Kidney (tissue), 14 donors: ENCODE measurements around the gene CLIC5. TPM values are rescaled to one million over a fixed set of nuclear protein-coding genes. Genes with fewer than 3 reads are reported as not detected.
A peak's percentile ranks its signal among the peaks of the same experiment; 100 is the strongest.

Experiments
- DNase-seq, 5 donors: peaks; one replicate each; pipeline ENCODE4 v3.0.0-alpha.2; 2013 to 2020
- FAIRE-seq: peaks from 2 replicates; lab custom pipeline; 2012; peaks lifted over from hg19 to GRCh38; lab: Jason Lieb, UNC
- H3K27ac ChIP-seq, 2 donors: one replicate each; pipeline ENCODE4 v1.7.0; 2013; ENCODE audit warnings: low read depth in 2 of 2, low read length in 2 of 2, inconsistent platforms in 1 of 2
- H3K27me3 ChIP-seq: one replicate; pipeline ENCODE4 v1.7.1; 2013; ENCODE audit warnings: low read length, inconsistent platforms; ENCODE audit not compliant: control insufficient read depth, insufficient read depth
- H3K36me3 ChIP-seq, 3 donors: one replicate each; pipeline versions ENCODE4 v1.7.0 to v1.7.1; 2013; ENCODE audit warnings: low read length in 3 of 3, control low read depth in 1 of 3, inconsistent platforms in 1 of 3; ENCODE audit not compliant: insufficient read depth in 3 of 3, control insufficient read depth in 2 of 3
- H3K4me1 ChIP-seq, 3 donors: one replicate each; pipeline versions ENCODE4 v1.7.0 to v1.7.1; 2013; ENCODE audit warnings: low read length in 3 of 3, inconsistent platforms in 1 of 3, low read depth in 1 of 3; ENCODE audit not compliant: control insufficient read depth in 2 of 3, insufficient read depth in 2 of 3
- H3K4me3 ChIP-seq, 3 donors: one replicate each; pipeline versions ENCODE4 v1.7.0 to v1.8.1; 2013; ENCODE audit warnings: low read length in 3 of 3, control low read depth in 1 of 3, inconsistent platforms in 1 of 3
- H3K9ac ChIP-seq, 3 donors: one replicate each; pipeline versions ENCODE4 v1.7.0 to v1.7.1; 2013; ENCODE audit warnings: low read length in 3 of 3, control low read depth in 1 of 3, inconsistent platforms in 1 of 3
- H3K9me3 ChIP-seq, 3 donors: one replicate each; pipeline versions ENCODE4 v1.7.0 to v1.7.1; 2013; ENCODE audit warnings: low read length in 3 of 3, control low read depth in 1 of 3, inconsistent platforms in 1 of 3; ENCODE audit not compliant: control insufficient read depth in 2 of 3, insufficient read depth in 1 of 3
- intact Hi-C: fragments of 100-400 bp; cut with DNase I; formaldehyde crosslinking; loops from one replicate; pipeline ENCODE4 v1.11.1; 2022
- polyA plus RNA-seq: library from polyadenylated mRNA; stranded (reverse); fragments of 350-450 nt; fragmentation: Illumina TruSeq; extraction: RNeasy Lipid Tissue Mini Kit (QIAGEN cat#74804); gene quantifications from one replicate; pipeline ENCODE4 v1.2.3, GENCODE V29; 2014; ENCODE audit warnings: low read depth, low replicate concordance; ENCODE audit not compliant: insufficient read depth
- total RNA-seq: library from RNA; stranded (reverse); fragmentation: NEBNext Ultra II Directional; extraction: Animal tissue kit (Norgen Biotek cat#: 25700); gene quantifications from one replicate; pipeline ENCODE4 v1.2.1, GENCODE V29; 2021
- TF ChIP-seq, protein P1 (sequence below): IDR thresholded peaks from 3 replicates; pipeline ENCODE4 v1.5.1; 2012; ENCODE audit warnings: mild to moderate bottlenecking, moderate library complexity, borderline replicate concordance; ENCODE audit not compliant: insufficient read depth; ENCODE audit errors: extremely low read depth
- donor health status: control.
- donor health status: control.
- donor health status: control.
- donor health status: control.
- donor health status: control.
- donor health status: DM: yes; HTN: yes; CAD: no.
- donor health status: Normal renal cell carcinoma (clear cell type).

CLIC5 gene
- total and polyA plus RNA-seq, 2 donors from 2014 or later = 7.4 to 54.3 TPM

DNA sequence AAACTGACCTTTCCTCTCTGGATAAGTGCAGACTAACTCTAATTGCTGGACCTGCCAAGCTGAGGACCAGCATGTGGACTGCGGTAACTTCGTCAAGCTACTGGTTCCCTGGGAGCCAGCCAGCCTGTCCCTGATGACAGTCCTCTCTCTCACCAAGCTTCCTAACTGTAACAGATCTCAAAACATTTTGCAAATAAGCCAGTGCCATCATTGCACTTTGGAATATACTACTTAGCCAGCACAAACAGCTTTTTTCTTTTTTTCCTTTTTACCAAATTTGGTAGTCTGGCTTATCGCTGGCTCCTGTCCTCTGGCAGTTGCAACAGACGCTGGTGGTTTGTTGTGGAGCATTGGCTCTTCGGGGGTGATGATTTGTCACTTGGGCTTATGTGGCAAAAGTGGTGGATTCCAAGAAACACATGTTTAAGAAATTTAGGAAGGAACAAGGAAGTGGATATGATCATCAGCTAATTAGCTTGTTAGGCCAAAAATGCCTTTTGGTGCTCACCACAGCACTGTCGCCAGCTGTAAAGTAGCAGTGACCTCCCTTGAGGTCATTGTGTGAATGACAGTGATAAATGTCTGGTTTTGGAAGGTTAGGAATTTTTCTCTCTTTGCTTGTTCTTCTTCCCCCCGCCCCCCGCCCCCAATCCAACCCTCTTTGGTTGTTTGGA is 171.7 kb downstream of the CLIC5 start:
- H3K4me1 ChIP-seq = no peaks in the 10 kb centered on the region
- H3K27ac ChIP-seq = no peak overlapping the region
- H3K36me3 ChIP-seq = no peaks in the 10 kb centered on the region
- FAIRE-seq = no peak
- H3K9ac ChIP-seq = no peak overlapping the region
- TF ChIP-seq, protein P1, sequence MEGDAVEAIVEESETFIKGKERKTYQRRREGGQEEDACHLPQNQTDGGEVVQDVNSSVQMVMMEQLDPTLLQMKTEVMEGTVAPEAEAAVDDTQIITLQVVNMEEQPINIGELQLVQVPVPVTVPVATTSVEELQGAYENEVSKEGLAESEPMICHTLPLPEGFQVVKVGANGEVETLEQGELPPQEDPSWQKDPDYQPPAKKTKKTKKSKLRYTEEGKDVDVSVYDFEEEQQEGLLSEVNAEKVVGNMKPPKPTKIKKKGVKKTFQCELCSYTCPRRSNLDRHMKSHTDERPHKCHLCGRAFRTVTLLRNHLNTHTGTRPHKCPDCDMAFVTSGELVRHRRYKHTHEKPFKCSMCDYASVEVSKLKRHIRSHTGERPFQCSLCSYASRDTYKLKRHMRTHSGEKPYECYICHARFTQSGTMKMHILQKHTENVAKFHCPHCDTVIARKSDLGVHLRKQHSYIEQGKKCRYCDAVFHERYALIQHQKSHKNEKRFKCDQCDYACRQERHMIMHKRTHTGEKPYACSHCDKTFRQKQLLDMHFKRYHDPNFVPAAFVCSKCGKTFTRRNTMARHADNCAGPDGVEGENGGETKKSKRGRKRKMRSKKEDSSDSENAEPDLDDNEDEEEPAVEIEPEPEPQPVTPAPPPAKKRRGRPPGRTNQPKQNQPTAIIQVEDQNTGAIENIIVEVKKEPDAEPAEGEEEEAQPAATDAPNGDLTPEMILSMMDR = no peak
- H3K27me3 ChIP-seq = no peaks in the 10 kb centered on the region
- H3K9me3 ChIP-seq = no peaks in the 10 kb centered on the region
- intact Hi-C loops = no loop called here
- H3K4me3 ChIP-seq = no peak overlapping the region
- peak in 1 of 5 donors; percentile 81 for DNase-seq

DNA sequence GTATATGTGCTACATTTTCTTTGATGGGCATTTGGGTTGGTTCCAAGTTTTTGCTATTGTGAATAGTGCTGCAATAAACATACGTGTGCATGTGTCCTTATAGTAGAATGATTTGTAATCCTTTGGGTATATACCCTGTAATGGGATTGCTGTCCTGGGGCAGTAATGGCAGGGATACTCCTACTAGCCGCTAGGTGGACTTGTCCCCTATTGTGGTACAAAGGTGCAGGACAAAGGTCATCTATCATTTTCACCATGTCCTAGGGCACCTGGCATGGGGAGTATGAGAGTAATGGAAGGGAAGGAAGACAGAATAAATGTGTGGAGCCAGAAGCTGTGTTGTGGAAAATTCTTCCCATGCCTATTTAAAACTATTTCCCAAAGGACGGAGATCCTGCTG is 174.6 kb downstream of the CLIC5 start:
- TF ChIP-seq, protein P1 = no peak
- Histone ChIP-seq H3K9ac (no peak overlapping the region), H3K4me3 (no peak overlapping the region), H3K9me3 (no peaks in the 10 kb centered on the region), H3K27ac (no peak overlapping the region), H3K27me3 (no peaks in the 10 kb centered on the region), H3K4me1 (no peaks in the 10 kb centered on the region), H3K36me3 (no peaks in the 10 kb centered on the region)
- intact Hi-C loops = no loop called here
- no peak for FAIRE-seq
- DNase-seq = no peak

- intact Hi-C loops = no loop called here
- FAIRE-seq (no peak), DNase-seq (no peak)
- Histone ChIP-seq H3K9ac (no peak overlapping the region), H3K9me3 (no peaks in the 10 kb centered on the region), H3K27me3 (no peaks in the 10 kb centered on the region), H3K4me3 (no peak overlapping the region), H3K27ac (no peak overlapping the region), H3K36me3 (no peaks in the 10 kb centered on the region), H3K4me1 (no peaks in the 10 kb centered on the region)
- TF ChIP-seq, protein P1 = no peak
Observed at GRCh38 chr6:45838996-45839395, 176.7 kb downstream of the CLIC5 start.

GRCh38 chr6:45838451-45838850 is 177.2 kb downstream of the CLIC5 start:
- H3K27ac ChIP-seq = no peak overlapping the region
- DNase-seq (no peak), FAIRE-seq (no peak)
- H3K9me3 ChIP-seq = no peaks in the 10 kb centered on the region
- TF ChIP-seq, protein P1 = no peak
- intact Hi-C loops = no loop called here
- H3K9ac ChIP-seq = no peak overlapping the region
- no peak overlapping the region for H3K4me3 ChIP-seq
- H3K36me3 ChIP-seq = no peaks in the 10 kb centered on the region
- H3K4me1 ChIP-seq = no peaks in the 10 kb centered on the region
- H3K27me3 ChIP-seq = no peaks in the 10 kb centered on the region
